HepG2 (cell line): ENCODE data around the gene ILDR1. TPM values are rescaled to one million over a fixed set of nuclear protein-coding genes. Genes with fewer than 3 reads are reported as not detected.

Experiments used
- ATAC-seq: fragments of 200-7000 bp; cut with Tn5 transposase; 3 replicates; pipeline ENCODE4 v1.9.1; 2020; ENCODE audit warnings: mild to moderate bottlenecking, moderate library complexity
- BruUV-seq: library from RNA; stranded (reverse); fragments of 400-500 nt; replicated peaks from 2 replicates; lab custom pipeline; 2021; lab: Mats Ljungman, UMichigan
- CTCF ChIA-PET: fragments of 300-600 bp; formaldehyde crosslinking; extraction: SDS; loops from one replicate; lab custom pipeline; 2021; ENCODE audit warnings: low total read pairs, inconsistent platforms, low intra/inter-chr PET ratio; lab: Yijun Ruan, JAX
- POLR2A ChIA-PET: fragments of 350-600 bp; sonication (Branson Sonifier 250); formaldehyde crosslinking; loops from one replicate; lab custom pipeline; 2020; ENCODE audit warnings: antibody characterized with exemption, inconsistent platforms; lab: Yijun Ruan, JAX
- DNase-seq: peaks from one replicate; pipeline ENCODE4 v3.0.0-alpha.2; 2015; ENCODE audit warnings: low spot score
- FAIRE-seq: peaks from 3 replicates; lab custom pipeline; 2011; peaks lifted over from hg19 to GRCh38; lab: Jason Lieb, UNC
- H2AFZ ChIP-seq: one replicate; pipeline ENCODE4 v1.6.1; 2011; ENCODE audit warnings: low read length, inconsistent platforms
- H3K27ac ChIP-seq: fragments of 300-600 bp; 3 replicates; pipeline ENCODE4 v1.8.0; 2011; ENCODE audit warnings: mixed run types, mild to moderate bottlenecking, mixed read lengths, low read length, inconsistent platforms; ENCODE audit not compliant: insufficient read depth; ENCODE audit errors: extremely low read length
- H3K27me3 ChIP-seq, 2 experiments: fragments of 200-600 bp in 1 of 2; 2 replicates in 1 of 2; 3 replicates in 1 of 2; pipeline versions ENCODE4 v1.6.0 to v1.8.0; 2011; ENCODE audit warnings: low read length in 2 of 2, mild to moderate bottlenecking in 2 of 2, moderate library complexity in 2 of 2, inconsistent platforms in 1 of 2; ENCODE audit not compliant: insufficient read depth in 2 of 2, control insufficient read depth in 1 of 2
- H3K36me3 ChIP-seq, 2 experiments: fragments of 200-600 bp in 1 of 2; replicated peaks in 1 of 2; 2 replicates in 1 of 2; 3 replicates in 1 of 2; pipeline versions ENCODE4 v1.5.1 to v1.8.0; 2011; ENCODE audit warnings: low read length in 2 of 2, inconsistent platforms in 1 of 2; ENCODE audit not compliant: insufficient read depth in 2 of 2, control insufficient read depth in 1 of 2
- H3K4me1 ChIP-seq: 2 replicates; pipeline ENCODE4 v1.5.1; 2012; ENCODE audit warnings: low read length, inconsistent platforms; ENCODE audit not compliant: insufficient read depth
- H3K4me2 ChIP-seq: 2 replicates; pipeline ENCODE4 v1.6.0; 2011; ENCODE audit warnings: low read depth, low read length, inconsistent platforms
- H3K4me3 ChIP-seq, 3 experiments: fragments of 200-600 bp in 1 of 3; sonication (generic), shearing (Covaris generic) in 1 of 3; replicated peaks in 1 of 3; 2 replicates each; pipeline ENCODE4 v1.5.1; 2011 to 2016; ENCODE audit warnings: low read length in 3 of 3, inconsistent platforms in 2 of 3, low read depth in 2 of 3, mild to moderate bottlenecking in 2 of 3, control low read depth in 1 of 3, mixed read lengths in 1 of 3; ENCODE audit not compliant: insufficient read depth in 1 of 3
- H3K79me2 ChIP-seq: one replicate; pipeline ENCODE4 v1.6.1; 2011; ENCODE audit warnings: low read length, inconsistent platforms; ENCODE audit not compliant: insufficient read depth
- H3K9ac ChIP-seq: 2 replicates; pipeline ENCODE4 v1.6.0; 2011; ENCODE audit warnings: mild to moderate bottlenecking, low read depth, low read length, inconsistent platforms; ENCODE audit not compliant: insufficient read depth
- H3K9me3 ChIP-seq: 2 replicates; pipeline ENCODE4 v1.5.1; 2012; ENCODE audit warnings: mild to moderate bottlenecking, low read length
- H4K20me1 ChIP-seq: 2 replicates; pipeline ENCODE4 v1.6.0; 2011; ENCODE audit warnings: inconsistent platforms, mild to moderate bottlenecking, low read length, moderate library complexity; ENCODE audit not compliant: insufficient read depth
- ADNP ChIP-seq: sonication (generic); formaldehyde crosslinking; IDR thresholded peaks from 2 replicates; pipeline ENCODE4 v1.4.0; 2020; ENCODE audit warnings: missing genetic modification reagents
- DNMT3B ChIP-seq: conservative IDR thresholded peaks from 2 replicates; pipeline ENCODE4 v1.6.1; 2016; ENCODE audit warnings: missing biosample characterization, control low read depth
- FOXJ3 ChIP-seq: sonication (generic); formaldehyde crosslinking; IDR thresholded peaks from 2 replicates; pipeline ENCODE4 v1.4.0; 2020; ENCODE audit warnings: missing genetic modification reagents, mild to moderate bottlenecking, borderline replicate concordance
- FOXK1 ChIP-seq: sonication (generic); formaldehyde crosslinking; IDR thresholded peaks from 2 replicates; pipeline ENCODE4 v1.4.0; 2020; ENCODE audit warnings: low read depth, missing genetic modification reagents, borderline replicate concordance
- HCFC1 ChIP-seq: fragments of 150-350 bp; IDR thresholded peaks from 2 replicates; pipeline ENCODE4 v1.6.1; 2014; ENCODE audit warnings: low read depth, low read length
- HNRNPH1 ChIP-seq: fragments of 200-400 bp; formaldehyde crosslinking; optimal IDR thresholded peaks from 2 replicates; pipeline ENCODE3; 2017; ENCODE audit warnings: mild to moderate bottlenecking, low read depth, low read length
- IKZF1 ChIP-seq: fragments of 450-650 bp; IDR thresholded peaks from 2 replicates; pipeline ENCODE4 v1.7.1; 2016
- KLF11 ChIP-seq: IDR thresholded peaks from 2 replicates; pipeline ENCODE4 v1.6.1; 2016; ENCODE audit warnings: missing compliant biosample characterization
- MZF1 ChIP-seq: sonication (generic); formaldehyde crosslinking; IDR thresholded peaks from 2 replicates; pipeline ENCODE4 v1.8.1; 2023; ENCODE audit warnings: mild to moderate bottlenecking, missing genetic modification reagents, borderline replicate concordance
- REL ChIP-seq: sonication (generic); formaldehyde crosslinking; conservative IDR thresholded peaks from 2 replicates; pipeline ENCODE4 v1.8.0; 2022; ENCODE audit warnings: mild to moderate bottlenecking, missing genetic modification reagents, moderate library complexity
- SAP130 ChIP-seq: IDR thresholded peaks from 2 replicates; pipeline ENCODE4 v1.6.1; 2016; ENCODE audit warnings: low read depth
- ZBTB3 ChIP-seq: sonication (generic); formaldehyde crosslinking; IDR thresholded peaks from 2 replicates; pipeline ENCODE4 v1.4.0; 2020; ENCODE audit warnings: low read depth, mild to moderate bottlenecking, moderate library complexity, missing genetic modification reagents, borderline replicate concordance
- ZNF430 ChIP-seq: sonication (generic); formaldehyde crosslinking; IDR thresholded peaks from 2 replicates; pipeline ENCODE4 v1.9.0; 2021; ENCODE audit warnings: mild to moderate bottlenecking, missing genetic modification reagents
- ZNF577 ChIP-seq: sonication (generic); formaldehyde crosslinking; IDR thresholded peaks from 2 replicates; pipeline ENCODE4 v1.4.0; 2020; ENCODE audit warnings: mild to moderate bottlenecking, low read depth, missing genetic modification reagents, borderline replicate concordance
- ZNF605 ChIP-seq: sonication (generic); formaldehyde crosslinking; IDR thresholded peaks from 2 replicates; pipeline ENCODE4 v1.8.0; 2022; ENCODE audit warnings: mild to moderate bottlenecking, missing genetic modification reagents
- ZNF761 ChIP-seq: sonication (generic); formaldehyde crosslinking; conservative IDR thresholded peaks from 2 replicates; pipeline ENCODE4 v1.4.0; 2020; ENCODE audit warnings: mild to moderate bottlenecking, missing genetic modification reagents
- WGBS: methylation state at CpG from one replicate; pipeline ENCODE4 v1.1.6; 2017; ENCODE audit warnings: low lambda C conversion rate; 5-methylcytosine and 5-hydroxymethylcytosine counted together
- in situ Hi-C: cut with HindIII; loops from 2 replicates; pipeline ENCODE4 v1.10.0; 2017; ENCODE audit warnings: low pct_unique_long_range_greater_than_20kb; ENCODE audit not compliant: extremely low pct_ligation_motif_present
- intact Hi-C: fragments of 100-400 bp; cut with micrococcal nuclease; formaldehyde crosslinking; loops from one replicate; pipeline ENCODE4 v1.10.0; 2022; ENCODE audit not compliant: unreplicated experiment
- polyA plus RNA-seq, 8 experiments: library from polyadenylated mRNA; depleted of rRNA in 3 of 8; stranded (reverse) in 7 of 8; unstranded in 1 of 8; fragments of >200 nt; fragmentation: Illumina TruSeq in 4 of 8; extraction: Trizol in 4 of 8; gene quantifications; 2 replicates each; pipeline versions ENCODE4 v1.2.1 to v1.2.3, GENCODE V29; 2011 to 2016; ENCODE audit warnings: low read depth in 4 of 8, missing spikeins in 1 of 8, mixed read lengths in 1 of 8; ENCODE audit not compliant: insufficient read depth in 1 of 8
- total RNA-seq, 5 experiments: library from RNA; depleted of rRNA; stranded (reverse); fragments of >200 nt; fragmentation: Illumina TruSeq; extraction: Trizol; gene quantifications; 2 replicates each; pipeline ENCODE4 v1.2.3, GENCODE V29; 2016; ENCODE audit warnings: low read depth in 1 of 5
- TF ChIP-seq, protein P1 (sequence below): sonication (generic); formaldehyde crosslinking; IDR thresholded peaks from 2 replicates; pipeline ENCODE4 v1.4.0; 2020; ENCODE audit warnings: mild to moderate bottlenecking, missing genetic modification reagents
- TF ChIP-seq, protein P2 (sequence below): IDR thresholded peaks from 2 replicates; pipeline ENCODE4 v1.6.1; 2016

The ILDR1 gene
- total and polyA plus RNA-seq, 2 of the 13 experiments (the other 11 are each of a cell fraction or from before 2014, with no cell fraction given) = not detected

DNA sequence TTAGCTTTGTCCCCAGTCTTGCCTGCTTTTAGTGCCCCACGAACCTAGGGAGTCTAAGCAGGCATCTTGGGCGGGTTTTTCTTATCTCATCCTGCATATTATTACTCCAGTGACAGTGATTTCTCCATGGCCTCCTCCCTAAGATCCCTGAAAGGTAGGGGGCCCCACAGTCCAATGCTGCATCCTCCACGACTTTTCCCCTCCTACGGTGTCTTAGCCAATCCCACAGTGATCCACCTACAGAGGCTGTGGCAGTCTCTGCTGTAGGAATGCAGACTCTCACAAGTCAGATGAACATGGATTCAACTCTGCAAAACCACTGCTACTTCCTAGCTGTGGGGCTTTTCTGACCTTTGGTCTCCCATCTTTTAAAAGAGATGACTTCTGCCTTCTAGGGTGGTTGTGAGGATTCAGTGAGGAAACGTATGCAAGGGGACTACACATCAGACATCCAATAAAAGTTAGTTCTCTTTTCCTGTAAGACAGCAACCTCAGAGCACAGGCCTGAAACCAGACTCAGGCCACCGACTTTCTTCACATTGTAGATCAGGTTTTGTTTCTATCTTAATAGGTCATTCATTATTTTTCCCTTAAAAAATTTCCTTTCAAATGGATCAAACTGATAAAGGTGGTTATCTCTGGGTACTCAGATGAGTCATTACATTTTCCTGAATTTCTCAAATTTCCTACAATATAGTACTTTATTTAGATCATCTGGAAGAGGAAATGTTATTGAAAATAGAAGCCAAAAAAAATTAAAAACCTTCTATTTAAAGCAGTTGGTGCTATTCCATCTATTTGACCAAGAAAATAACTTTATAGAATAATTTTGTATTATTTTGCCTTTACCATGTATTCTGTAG, 23.2 kb downstream of the ILDR1 start (continued):
- TF ChIP-seq MZF1 (CRISPR knock-in tag) (no peak), DNMT3B (CRISPR knock-in tag) (no peak), ZNF761 (CRISPR knock-in tag) (no peak), FOXK1 (CRISPR knock-in tag) (no peak), IKZF1 (no peak), KLF11 (CRISPR knock-in tag) (no peak)
- TF ChIP-seq, protein P1, sequence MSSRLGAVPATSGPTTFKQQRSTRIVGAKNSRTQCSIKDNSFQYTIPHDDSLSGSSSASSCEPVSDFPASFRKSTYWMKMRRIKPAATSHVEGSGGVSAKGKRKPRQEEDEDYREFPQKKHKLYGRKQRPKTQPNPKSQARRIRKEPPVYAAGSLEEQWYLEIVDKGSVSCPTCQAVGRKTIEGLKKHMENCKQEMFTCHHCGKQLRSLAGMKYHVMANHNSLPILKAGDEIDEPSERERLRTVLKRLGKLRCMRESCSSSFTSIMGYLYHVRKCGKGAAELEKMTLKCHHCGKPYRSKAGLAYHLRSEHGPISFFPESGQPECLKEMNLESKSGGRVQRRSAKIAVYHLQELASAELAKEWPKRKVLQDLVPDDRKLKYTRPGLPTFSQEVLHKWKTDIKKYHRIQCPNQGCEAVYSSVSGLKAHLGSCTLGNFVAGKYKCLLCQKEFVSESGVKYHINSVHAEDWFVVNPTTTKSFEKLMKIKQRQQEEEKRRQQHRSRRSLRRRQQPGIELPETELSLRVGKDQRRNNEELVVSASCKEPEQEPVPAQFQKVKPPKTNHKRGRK (CRISPR knock-in tag) = no peak

DNA sequence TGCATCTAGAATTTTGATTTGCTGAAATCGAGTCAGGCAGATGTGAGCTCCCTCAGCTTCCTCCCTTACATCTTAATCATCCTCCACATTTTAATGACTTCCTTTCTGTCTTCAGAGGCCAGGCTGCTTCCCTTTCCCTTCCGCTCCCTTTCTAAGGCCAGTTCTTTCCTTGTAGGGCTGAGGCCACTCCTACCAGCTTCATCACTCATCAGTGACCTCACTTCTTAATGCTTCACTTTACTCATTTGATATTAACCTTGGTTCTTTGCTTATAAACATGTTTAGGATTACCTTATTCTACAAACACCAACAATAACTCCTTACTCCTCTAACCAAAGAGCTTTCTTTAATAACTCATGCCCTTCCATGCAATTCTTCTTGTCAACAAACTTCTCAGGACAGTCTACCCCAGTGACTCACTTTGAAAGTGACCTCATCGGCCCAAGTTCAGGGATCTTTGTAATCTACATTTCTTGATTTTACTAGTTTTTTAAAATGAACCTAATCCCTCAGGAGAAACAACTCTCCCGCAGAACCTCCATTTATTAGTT, 23.9 kb downstream of the ILDR1 start:
- no peak for TF ChIP-seq REL
- no peak for TF ChIP-seq HNRNPH1
- TF ChIP-seq HCFC1 = no peak
- TF ChIP-seq SAP130 = no peak
- no peak for TF ChIP-seq FOXJ3 (CRISPR knock-in tag)
- no peak for TF ChIP-seq ZBTB3
- TF ChIP-seq, protein P2, sequence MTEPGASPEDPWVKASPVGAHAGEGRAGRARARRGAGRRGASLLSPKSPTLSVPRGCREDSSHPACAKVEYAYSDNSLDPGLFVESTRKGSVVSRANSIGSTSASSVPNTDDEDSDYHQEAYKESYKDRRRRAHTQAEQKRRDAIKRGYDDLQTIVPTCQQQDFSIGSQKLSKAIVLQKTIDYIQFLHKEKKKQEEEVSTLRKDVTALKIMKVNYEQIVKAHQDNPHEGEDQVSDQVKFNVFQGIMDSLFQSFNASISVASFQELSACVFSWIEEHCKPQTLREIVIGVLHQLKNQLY (CRISPR knock-in tag) = no peak
- no peak for TF ChIP-seq ADNP
- no peak for TF ChIP-seq ZNF605 (CRISPR knock-in tag)
- TF ChIP-seq ZNF577 (CRISPR knock-in tag) = no peak
- TF ChIP-seq ZNF430 (CRISPR knock-in tag) = no peak
- Histone ChIP-seq H3K4me1 (no peaks in the 10 kb centered on the region), H3K4me2 (no peak overlapping the region), H2AFZ (no peak overlapping the region), H4K20me1 (no peaks in the 10 kb centered on the region), H3K79me2 (no peaks in the 10 kb centered on the region), H3K36me3 (no peaks in the 10 kb centered on the region), H3K4me3 (no peak overlapping the region), H3K9ac (no peak overlapping the region), H3K27ac (no peak overlapping the region), H3K9me3 (no peaks in the 10 kb centered on the region), H3K27me3 (no peaks in the 10 kb centered on the region)
- ATAC-seq = no peak
- CTCF ChIA-PET = no interaction called here
- FAIRE-seq = no peak
- POLR2A ChIA-PET = no interaction called here
- BruUV-seq = no TSS peak
- WGBS = 58% methylated on average over 4 of the region's 4 CpGs
- in situ Hi-C loops = loop anchor here (10.0 kb wide), 1 partner anchor 453 kb away; the partner anchor contains the start of gene POLQ
- intact Hi-C loops = no loop called here
- DNase-seq = no peak
